ENCODE results near the gene FAM156B. TPM values are rescaled to one million over a fixed set of nuclear protein-coding genes. Genes with fewer than 3 reads are reported as not detected.
"Not testable (repeated sequence)": the region's sequence is repeated elsewhere in the genome, so short reads cannot be mapped to it uniquely, and the experiment has no call there.

The FAM156B gene
- 17.9 TPM for polyA plus RNA-seq (ENCODE audit: insufficient read length)

DNA sequence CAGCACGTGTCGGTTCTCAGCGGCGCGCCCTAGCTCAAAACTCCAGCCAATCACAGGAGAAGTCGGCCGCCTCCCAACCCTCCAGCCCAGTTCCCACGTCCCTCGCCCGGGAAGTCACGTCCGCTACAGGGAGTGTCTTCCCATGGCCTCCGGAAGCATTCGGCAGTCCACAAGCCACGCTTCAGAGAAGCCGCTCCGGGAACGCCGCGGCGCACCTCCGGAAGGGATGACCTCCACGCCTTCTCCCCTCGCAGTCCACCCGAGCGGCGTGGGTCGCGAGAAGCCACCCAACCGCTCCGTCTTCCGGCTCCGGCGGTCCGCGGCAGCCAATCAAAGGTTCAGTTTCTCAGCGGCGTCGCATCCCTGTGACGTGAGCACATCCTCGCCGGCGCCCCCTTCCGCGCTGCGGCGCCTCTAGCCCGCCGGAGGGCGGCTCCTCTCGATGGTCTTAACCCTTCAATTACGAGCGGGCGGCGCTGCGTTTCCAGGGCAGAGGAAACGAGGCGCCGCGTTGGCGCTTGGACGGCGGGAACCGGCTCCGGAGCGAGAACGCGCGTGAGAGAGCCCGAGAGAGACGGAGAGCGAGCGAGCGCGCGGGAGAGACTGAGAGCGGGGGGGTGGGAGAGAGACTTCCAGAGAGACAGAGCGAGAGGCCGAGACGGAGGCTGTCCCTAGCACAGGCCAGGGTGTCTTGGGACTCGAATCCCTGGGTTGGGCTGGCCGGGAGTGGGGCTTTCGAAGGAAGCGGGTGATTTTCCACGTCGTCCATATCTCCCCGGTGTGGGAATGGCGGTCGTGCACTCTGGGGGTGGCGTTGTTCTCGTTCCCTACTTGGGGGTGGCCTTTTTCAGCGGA, at the start of gene FAM156B:
Gene FAM156B (plus strand): TSS at position 476 of the 855 bp plus-strand sequence. CDS start 9,896 bp downstream, outside the sequence.
- not testable (repeated sequence) for DNase-seq

DNA sequence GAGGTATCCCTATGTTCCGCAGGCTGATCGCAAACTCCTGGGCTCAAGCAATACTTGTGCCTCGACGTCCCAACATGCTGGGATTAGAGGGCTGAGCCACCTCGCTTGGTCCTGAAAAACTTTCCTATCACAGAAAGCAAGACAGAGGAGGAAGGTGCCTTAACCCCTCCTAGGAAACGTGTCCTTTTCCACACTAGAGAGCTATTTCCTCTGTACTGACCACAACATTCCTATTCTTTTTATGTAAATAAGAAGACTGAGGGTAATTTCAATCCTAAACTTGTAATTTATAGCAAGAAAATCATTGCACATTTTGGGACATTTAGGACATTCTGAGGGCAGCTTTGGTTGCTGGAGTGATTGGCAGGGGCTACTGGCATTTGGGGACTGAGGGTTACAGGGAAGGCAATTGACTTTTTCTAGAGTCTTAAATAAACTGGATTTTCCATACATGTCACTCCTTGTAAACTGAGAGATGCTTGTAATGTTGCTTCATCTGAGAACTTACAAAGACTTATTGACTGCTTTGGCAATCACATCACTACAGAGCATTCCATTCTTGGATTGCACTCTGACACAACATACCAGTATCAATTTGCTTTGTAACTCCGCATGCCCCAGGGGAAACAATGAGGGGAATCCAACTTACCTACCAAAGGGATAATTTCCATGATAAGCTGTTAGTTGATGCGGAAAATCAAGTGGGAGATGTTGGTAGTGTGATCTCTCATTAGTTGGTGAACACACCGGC, 44.8 kb upstream of the FAM156B start:
- DNase-seq = no peak

GRCh38 chrX:52856991-52857525, 40.1 kb upstream of the FAM156B start:
- DNase-seq = not testable (repeated sequence)

GRCh38 chrX:52865343-52865998, 31.7 kb upstream of the FAM156B start:
- no peak for DNase-seq

- no peak for DNase-seq
These were observed 29.4 kb upstream of the FAM156B start, which contains the start of gene XAGE3 for GRCh38 chrX:52867610-52868348. TSS of gene XAGE3 (minus strand) at chrX:52868083. CDS start at chrX:52867133, 950 bp downstream.

DNA sequence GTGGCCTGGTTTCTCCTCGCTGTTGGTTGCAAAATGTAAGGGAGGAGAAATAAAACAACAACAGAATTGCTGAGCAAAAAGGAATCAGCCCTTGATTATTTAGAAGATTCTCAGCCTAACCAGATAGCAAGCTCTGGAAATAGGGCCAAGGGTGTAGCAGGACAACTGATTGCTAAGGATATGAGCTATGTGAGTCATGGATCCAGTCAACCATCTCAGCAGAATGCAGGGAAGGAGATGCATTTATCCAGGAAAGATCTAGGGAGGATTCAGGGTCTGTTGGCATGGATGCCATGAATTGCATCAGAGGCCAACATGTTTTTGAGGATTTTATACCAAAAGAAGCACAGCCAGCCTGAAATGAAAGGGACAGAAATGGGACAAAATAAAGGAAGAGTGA, 27.1 kb upstream of the FAM156B start:
- DNase-seq = no peak

GRCh38 chrX:52873825-52874224, 23.3 kb upstream of the FAM156B start:
- not testable (repeated sequence) for DNase-seq

GRCh38 chrX:52874661-52875060, 22.5 kb upstream of the FAM156B start:
- DNase-seq = no peak

GRCh38 chrX:52875436-52875835, 21.7 kb upstream of the FAM156B start:
- not testable (repeated sequence) for DNase-seq

DNA sequence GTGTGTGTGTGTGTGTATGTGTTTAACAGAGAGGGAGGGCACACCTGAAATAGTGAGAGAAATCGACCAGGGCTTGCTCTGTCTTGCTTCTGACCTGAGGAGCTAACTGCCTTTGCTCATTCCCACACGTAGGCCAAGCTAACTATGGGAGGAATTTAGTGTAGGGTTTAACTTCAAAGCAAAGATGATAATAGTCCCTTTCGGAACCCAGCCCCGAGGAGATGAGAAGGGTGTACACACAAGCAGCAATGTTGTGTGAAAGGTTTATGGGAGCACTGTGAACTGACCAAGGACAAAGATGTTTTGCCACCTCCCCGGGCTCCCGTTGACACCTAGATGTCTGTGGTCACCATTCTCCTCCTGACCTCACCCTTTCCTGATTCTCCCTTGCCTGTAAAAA, 20.7 kb upstream of the FAM156B start:
- not testable (repeated sequence) for DNase-seq

DNA sequence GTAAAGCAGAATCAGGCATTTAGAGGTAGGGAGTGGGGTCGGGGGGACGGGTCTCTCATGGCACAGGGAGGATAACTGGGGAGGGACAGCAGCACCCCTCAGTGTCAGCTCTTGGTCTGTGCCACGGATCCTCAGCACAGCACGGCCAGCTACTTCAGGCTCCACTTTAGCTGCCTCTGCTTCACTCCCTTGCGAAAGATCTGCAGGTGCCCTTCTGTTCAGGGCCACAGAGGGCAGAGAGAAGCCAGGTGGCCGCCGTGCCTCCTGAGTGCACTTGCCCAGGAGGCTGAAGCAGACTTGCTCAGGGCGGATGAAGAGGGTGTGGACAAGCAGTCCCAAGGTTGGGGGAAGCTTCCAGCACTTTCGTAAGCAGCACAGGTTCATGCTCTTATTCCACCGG, 9.7 kb upstream of the FAM156B start:
- not testable (repeated sequence) for DNase-seq

GRCh38 chrX:52888090-52888489, 9.0 kb upstream of the FAM156B start:
- DNase-seq = not testable (repeated sequence)

GRCh38 chrX:52896438-52896837, 692 bp upstream of the FAM156B start:
- DNase-seq = not testable (repeated sequence)

GRCh38 chrX:52905531-52905930, 8.4 kb downstream of the FAM156B start:
- DNase-seq = not testable (repeated sequence)

DNA sequence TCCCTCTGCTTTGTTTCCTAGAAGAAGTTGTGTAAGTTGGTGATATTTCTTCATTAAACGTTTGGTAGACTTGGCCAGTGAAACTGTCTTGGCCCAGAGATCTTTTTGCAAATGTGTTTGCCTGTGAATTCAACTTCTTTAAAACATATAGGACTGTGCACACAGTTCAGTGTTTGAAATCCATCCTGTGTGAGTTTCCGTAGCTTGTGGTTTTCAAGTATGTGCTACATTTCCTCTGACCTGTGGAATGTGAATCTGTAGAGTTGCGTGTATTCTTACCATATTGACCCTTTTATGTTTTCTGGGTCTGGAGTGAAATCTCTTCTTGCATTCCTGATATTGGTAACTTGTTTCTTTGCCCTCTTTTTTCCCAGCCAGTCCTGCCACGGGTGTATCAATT, 8.9 kb downstream of the FAM156B start:
- DNase-seq = not testable (repeated sequence)

- DNase-seq = not testable (repeated sequence)
These were observed 10.0 kb downstream of the FAM156B start for GRCh38 chrX:52907137-52907536.

DNA sequence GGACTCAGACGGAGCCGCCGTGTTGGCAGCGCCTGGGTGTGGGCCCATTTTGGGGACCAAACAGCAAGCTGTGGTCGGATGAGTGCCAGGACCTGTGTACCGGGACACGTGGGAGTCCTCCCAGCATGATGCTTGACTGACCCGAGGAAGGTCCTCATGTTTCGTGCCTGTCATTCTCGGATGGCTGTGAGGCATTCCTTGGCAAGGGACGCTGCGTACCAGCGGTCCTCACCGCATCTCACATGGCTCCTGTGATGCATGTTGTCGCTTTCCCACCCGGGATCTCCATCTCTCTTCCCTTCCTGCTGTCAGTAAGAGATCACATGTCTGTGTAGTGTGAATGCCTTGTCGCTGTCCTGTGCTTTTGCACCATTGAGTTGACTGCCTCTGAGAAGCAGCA, 10.8 kb downstream of the FAM156B start:
- not testable (repeated sequence) for DNase-seq

- DNase-seq = not testable (repeated sequence)
These were observed 12.3 kb downstream of the FAM156B start for GRCh38 chrX:52909313-52909969.

DNA sequence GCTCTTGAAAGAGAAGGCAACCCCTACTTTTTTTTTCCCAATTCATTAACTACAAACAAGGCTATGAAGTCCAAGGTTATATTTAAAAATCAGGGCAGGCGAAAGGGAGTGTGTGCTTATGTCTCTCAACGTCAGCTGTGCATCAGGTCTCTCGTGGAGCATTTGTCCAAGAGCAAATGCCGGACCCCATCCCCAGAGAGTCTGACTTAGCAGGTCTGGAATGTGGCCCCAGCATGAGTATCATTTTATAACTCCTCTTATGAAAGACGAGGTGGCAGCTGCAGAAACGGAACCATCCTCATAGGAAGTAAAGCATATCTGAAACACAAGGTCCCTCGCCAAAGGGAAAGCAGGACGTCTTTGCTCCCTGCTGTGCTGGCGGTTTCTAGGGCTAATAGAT, 16.6 kb downstream of the FAM156B start:
- DNase-seq = not testable (repeated sequence)

DNA sequence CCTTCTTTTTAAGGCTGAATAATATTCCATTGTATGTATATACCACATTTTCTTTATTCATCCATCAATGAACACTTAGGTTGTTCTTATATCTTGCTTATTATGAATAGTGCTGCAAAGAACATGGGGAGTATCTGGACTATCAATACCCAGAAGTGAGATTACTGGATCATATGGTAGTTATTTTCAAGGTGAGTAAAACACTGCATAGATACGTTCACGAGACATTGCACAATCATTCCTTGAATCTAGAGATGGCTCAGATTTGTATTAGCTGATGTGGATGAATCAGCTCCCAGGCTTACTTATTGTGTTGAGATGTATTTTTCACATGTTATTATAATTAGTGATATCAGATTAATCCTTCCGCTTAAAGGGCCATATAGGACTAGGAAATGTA, 17.6 kb downstream of the FAM156B start:
- not testable (repeated sequence) for DNase-seq

DNA sequence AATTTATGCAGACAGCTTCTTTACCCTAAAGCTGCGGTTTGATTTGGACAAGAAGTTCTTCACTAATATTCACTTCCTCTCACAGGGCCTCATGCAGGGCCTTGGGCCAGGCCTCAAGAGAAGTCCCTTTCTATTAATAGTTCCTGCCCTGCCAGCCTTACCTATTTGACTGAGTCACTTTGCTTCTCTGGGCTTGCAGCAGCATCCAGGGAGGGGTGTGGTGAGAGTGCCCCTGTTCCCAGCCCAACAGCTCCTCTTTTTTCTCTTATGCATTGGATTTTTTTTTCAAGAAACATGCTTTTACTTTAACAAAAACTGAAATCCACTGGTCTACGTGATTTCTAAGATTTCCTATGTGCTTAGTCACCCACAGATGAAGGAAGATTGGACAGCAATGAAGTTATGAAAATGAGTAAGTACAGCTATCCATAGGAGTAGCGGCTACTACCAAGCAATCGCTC, 26.7 kb downstream of the FAM156B start:
- DNase-seq = peak; percentile 12
